ELF-1 (cell line): ENCODE results near the gene RGP1.

ENCODE experiments used
- DNase-seq: peaks from one replicate; pipeline ENCODE4 v3.0.0-alpha.2; 2016; ENCODE audit warnings: low read depth, low spot score

Gene RGP1

DNA sequence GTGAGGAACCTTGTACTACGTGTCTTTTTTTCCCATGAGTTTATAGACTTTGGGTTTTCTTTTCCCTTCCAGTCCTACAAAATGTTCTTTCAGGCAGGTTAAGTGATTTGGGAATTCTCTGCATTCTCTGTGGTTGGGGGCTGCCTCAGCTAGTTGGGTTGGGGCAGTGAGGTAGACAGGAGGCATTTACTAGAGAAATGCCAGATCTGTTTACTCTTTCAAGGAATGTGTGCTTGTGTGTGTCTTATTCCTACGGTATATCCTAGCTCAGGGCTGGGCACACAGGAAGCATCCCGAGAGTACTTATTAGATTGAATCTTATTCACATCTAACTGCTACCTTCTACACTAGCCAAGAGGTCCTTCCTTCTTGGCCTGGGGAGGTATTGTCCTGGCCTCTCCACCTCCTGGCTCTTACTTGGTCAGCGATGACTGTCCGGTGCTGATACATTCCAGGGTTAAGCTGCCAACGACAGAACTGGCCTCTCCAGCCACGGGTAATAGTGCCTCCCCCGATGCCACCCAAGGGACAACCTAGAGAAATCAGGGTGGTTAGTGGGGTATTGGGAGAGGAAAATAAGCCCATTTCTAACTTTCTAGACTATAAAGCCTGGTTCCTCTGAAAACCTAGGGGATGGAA, 5.1 kb upstream of the RGP1 start:
- no peak for DNase-seq

DNA sequence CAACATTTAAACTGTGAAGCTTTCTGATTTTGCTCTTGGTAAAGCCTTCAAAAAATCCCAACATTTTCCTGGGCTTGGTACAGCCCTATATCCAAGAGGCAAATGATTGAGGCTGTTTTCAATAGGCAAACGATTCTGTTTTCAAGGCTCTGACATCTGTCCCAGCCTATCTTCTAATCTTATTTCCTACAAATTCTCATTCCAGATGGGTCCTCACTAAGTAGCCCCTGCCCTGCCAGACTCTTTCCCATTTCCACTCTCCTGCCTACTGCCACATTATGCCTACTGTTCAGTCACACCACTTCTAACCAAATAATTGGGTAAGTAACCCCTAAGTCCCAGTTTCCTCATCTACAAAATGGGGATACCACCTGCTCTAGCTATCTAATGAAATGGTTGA, 3.5 kb upstream of the RGP1 start:
- no peak for DNase-seq

DNA sequence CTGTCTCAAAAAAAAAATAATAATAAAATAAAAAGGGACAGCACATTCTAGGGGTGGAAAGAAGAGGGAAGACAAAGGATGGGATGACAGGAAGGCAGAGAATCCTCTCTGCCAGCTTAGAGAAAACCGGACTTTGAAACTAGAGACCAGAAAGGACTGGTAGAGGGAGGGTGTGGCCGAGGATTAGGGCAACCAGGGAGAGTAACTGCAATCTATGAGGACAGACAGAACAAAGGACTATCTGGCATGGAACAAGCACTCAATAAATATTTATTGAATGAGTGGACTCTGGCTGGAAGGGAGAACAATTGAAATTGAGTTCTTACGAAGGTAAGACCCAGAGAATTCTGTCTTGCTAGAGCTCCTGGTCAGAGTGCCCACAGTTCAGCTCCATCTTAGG, 2.5 kb upstream of the RGP1 start:
- DNase-seq: no peak

DNA sequence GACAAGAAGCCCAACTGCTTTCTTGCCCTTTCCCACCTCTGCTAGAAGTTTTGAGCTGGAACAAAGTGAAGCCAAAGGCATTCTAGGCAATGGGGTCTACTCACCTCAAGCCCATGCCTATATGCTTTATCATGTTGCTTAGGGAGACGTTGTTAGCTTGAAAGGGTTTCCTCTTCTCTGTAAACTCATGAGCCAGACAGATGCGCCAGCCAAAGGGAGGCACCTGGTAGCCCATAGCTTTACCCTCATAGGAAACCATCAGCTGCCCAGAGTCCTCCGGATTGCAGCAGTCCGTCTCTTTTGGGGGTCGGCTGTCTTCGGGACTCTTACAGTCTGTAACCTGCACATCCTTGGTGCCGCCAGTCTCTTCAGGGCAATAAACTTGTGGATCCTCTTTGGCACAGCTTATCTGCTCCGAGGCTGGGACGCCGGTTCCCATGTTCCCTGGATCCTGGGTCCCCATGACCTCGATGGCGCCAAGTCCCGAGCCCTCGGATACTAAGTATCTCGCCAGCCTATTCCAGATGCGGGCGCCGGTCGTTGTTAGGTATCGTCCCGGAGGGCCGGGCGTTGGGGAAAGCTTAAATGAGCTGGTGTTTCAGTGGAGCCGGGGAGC, 737 bp upstream of the RGP1 start:
- DNase-seq: no peak

DNA sequence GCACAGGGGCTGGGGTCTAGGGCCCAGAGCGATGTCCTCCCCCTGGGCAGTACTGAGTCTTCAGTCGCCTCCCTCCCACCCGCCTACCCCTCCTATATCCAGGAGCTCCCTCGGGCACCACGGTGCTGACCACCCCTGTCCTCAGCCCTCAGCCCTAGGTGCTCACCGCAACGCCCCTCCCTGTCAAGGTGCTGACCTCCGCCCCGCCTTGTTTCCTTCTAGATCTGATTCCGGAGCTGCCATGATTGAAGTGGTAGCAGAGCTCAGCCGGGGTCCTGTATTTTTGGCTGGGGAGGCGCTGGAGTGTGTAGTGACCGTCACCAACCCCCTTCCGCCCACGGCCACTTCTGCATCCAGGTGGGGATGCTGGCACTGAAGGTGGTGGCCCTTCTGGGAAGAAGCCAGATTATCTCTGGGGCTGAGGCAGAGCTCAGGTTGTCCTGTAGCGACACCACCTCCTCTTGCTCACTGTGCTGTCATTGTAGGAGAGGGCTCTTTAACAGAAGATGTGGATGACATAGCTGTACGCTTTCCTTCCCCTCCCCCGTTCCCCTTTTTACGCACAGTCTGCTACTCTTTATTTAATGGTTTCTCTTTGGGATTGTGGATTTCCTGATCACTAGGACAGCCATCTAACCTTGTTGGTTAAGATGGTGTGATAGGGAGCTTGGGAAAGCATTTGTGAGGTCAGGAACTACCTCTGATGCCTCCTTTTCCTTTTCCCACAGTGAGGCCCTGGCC, 598 bp downstream of the RGP1 start:
- DNase-seq: no peak

DNA sequence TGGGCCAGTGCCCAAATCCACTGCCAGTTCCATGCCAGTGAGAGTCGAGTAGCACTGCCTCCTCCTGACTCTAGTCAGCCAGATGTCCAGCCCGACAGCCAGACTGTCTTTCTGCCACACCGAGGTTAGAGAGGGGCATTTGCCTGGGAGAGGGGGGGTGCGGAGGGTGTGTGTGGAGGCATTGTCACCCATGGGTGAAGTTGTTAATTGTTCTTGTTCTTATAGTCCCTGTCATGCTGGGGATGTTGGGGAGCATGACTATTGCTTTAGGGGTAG, 1.1 kb downstream of the RGP1 start:
- DNase-seq: no peak

DNA sequence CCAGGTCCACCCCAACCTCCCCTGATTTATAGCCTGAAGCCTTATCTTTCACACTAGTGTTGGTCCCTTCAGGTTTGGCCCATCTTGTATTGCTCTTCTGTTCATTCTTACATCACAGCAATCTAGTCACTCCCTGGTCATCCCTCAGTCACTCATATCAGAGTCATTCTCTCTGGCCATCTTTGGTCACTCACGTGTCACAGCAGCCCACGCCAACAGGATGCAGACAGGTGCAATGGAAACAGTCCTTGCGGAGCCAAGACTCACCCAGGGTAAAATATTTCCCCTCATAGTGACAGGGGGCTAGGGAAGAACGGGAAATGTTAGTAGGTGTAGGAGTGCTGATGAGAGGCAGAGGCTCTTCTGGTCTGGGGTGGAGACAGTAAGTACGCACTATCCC, 4.4 kb downstream of the RGP1 start:
- DNase-seq: no peak

DNA sequence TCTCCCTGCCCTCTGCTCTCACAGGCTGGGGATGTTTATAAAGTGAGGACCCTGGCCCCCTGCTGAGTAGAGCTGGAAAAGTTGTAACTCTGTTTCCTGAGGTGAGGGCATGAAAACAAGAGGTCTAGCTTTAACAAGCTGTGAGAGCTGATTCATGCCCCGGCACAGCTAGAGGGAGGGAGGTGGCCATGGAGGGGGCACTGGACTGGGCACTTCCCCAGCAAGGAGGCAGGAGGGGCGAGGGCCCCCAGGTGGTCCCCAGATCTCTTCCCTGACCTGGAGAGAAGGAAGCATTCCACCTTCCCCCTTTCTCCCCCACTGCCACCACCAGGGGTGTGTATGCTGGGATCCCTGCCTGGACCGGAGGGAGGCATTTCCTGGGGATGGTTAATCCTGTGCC, 5.2 kb downstream of the RGP1 start, which contains the start of gene MSMP:
TSS of gene MSMP (minus strand) at position 13 of the 400 bp plus-strand sequence. CDS start 147 bp downstream, outside the sequence.
- DNase-seq: no peak

DNA sequence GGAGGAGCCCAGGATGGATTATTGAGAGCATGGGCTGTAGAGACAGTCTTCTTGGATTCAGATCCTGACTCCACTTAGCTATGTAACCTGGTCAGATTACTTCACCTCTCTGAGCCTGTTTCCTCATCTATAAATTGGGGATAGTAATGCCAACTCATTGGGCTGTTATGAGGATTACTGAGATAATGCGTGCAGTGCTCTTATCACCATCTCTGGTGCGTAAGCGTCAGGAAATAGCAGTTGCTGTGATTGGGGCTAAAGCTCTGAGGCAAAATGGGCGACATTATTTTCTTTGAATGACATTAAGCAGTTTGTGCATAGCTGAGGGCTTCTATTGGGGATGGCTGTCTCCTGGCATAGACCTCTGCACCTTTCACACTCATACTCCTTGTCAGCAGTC, 6.0 kb downstream of the RGP1 start:
- DNase-seq: no peak

DNA sequence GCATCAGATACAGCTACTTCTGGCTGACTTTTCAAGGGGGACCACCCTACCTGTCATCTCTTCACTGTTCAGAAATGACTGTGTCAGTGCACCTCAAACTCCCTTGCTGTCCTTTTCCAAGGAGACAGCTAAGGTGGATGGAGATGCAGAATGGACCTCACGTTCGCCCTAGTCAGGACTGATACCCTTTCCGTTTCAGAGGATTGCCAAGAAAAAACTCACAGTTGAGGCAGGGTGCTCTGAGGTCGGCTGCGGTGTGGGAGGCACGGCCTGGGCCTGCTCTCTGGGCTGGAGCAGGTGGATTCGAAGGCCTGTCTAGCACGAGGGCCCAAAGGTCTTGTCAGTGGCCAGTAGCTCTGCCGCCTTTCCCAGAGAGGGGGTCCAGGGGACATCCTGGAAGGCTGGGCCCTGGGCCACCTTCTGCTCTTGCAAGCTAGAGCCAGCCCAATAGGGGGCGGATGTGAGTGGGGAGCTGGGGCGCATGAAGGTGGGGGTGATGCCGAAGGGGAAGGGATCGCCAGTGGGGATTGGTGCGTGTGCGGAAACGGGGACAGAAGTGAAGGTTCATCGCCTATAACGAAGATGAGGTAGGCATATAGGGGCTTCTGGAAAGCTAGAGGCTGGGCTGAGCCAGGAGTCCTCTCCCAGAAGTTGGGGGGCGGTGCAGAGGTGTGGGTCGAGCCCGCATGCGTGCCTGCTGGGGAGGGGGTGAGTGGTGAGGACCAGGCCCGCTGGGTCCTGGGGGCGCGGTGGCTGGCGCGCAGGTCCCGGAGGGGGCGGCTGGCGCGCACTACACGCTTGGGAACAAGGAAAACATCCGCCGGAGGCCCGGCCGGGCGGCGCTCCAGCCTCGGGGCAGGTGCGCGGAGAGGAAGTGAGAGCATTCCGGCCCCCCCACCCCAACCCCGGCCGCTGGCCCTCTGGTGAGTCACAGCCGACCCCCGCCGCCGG, 7.5 kb downstream of the RGP1 start:
- DNase-seq: peak; percentile 71

DNA sequence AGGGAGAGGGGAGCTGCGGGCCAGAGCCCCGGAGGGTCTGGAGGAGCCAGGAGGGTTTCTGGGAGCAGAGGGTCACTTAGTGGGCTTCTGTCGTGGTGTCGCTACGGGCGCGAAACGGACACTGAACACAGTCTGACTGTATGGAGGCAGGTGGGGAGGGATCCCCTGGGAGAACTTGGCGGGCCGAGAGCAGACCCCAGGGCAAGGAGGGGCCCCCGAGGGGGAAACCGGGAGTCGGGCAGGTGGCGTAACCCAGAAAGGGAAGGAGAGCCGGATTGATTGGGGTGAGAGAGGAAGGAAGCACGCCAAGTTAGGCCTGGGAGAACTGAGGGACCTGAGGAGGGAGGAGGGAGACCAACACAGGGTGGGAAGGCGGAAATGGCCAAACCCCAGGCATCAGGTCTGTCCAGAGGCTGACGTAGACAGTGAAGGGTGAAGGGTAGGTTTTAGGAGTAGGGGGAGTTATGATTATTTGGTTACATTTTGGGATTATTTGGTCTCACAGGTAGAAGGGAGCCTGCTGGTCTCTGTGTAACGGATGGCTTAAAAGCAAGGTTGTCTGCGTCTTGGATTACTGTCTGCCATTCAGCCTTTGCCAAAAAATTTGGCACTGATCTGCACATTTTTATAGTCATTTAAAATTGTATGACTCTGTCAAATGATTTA, 8.3 kb downstream of the RGP1 start:
- DNase-seq: peak; percentile 63

DNA sequence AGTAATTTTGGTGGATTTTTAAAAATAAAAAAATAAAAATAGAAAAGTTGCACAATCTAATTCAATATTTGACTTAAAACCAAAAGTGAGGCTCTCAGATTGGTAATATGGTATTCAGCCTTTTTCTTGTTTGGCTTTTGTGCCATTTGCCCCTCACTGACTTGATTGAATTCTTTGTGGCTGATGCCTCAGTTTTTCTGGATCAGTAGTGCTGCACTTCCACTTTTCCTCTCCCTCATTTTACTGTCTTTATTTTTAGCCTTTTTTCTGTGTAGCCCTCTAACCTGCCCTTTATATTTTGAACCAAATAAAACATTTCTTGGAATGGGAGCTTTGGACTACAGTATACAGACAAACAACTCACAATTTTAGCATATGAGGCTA, 8.8 kb downstream of the RGP1 start:
- DNase-seq: no peak

DNA sequence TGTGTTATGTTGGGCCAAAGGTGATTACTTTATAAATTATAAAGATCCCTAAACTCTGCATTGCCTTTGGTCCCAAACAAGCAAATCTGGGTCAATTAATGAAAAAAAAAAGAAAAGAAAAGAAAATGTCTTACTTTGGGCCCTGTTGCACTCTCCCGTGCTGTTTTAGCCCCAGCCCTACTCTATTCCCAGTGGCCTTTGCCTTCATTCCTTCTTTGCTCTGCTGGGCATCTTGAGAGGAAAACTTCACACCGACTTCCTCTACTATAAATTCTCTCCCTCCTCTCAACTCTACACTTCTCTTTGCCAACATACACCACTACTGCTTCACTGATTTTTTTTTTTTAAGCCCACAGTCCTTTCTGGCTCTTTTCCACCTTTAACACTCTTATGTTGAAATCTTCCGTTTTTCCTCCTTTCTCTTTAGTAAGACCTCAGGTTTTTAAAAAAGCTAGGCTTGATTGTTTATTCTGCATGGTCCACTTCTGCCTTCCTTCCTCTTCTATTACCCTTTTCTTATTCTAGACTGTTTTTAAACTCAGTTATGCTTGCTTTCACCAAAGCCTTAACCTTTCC, 9.5 kb downstream of the RGP1 start:
- DNase-seq: no peak

DNA sequence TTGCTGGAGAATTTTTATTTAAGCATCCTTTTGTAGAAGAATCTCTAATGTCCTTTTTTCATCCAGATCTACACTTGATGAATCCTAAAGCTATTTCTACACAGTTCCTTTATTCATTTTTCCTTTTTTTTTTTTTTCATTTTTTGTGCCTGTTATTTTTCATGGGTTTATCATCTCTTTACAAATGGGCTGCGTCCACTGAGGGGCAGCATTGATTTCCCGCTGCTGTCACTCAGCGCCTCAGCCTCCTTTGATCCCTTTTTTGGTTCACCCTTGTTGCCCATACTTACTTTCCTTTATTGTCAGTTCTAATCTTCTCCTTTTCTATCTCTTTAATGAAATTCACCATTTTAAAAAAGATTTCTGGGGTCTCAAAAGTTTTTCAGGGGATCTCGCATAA, 10.7 kb downstream of the RGP1 start:
- DNase-seq: no peak

DNA sequence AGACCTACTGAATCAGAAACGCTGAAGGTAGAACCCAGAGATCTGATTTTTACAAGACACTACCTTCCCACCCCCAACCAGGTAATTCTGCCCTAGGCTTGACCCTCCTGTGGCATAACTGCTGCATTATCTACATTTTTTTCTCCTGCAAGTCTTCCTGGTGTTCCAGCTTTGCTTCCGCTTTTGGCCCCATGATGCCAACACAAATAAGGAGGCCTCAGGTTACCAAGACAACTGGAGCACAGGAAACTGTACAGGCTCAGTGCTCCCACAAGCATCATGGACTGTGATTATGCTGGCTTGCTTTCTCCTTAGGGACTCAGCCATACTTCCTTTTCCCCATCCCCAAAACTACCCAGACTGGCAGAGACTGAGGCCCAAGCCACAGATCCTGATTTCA, 11.6 kb downstream of the RGP1 start:
- no peak for DNase-seq

DNA sequence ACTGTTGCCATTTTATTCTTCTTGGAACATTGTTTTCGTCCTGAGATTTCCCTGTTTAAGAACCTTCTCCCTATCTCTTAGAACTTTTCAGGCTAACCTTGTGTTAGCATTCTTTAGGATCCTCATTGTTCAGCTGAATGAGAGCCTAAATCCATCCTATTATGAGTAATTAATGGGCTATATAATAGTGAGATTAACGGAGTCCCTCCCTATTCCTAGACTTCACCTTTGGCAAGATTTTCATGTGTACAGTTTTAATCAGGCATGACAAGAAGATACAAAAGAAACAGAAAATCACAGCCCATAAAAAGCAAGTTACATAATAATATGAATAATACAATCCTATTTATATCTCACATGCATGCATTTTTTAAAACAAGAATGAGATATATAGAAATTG, 14.1 kb downstream of the RGP1 start:
- no peak for DNase-seq

DNA sequence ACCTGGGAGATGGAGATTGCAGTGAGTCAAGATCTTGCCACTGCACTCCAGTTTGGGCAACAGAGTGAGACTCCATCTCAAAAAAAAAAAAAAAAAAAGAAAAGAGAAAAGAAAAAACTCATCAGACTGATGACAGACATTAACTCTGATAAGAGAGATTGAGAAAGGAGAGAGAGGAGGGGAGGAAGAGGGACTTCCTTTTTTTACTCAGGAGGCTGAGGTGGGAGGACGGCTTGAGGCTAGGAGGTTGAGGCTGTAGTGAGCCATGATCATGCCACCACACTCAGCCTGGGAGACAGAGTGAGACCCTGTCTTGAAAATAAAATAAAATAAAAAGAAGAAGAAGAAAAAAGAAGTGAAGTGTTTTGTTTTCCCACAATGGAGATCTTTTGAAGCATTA, 14.7 kb downstream of the RGP1 start:
- DNase-seq: no peak

DNA sequence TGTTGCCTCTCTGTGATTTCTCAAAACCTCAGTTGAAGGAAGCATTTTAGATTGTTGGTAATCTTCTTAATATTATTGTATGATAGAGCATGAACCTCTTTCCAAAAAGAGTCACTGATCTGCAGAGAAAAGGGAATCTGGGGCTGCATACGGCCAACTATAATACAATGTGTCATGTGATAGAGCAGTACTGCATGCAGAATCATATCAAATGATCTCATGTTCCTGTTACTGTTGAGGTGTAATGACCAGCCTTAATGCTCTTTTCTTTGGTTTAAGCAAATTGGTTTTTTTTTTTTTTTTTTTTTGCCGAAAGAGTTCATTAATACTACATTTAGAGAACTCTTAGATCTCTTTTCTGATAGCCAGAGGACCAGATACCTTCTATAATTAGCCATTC, 17.9 kb downstream of the RGP1 start:
- no peak for DNase-seq

DNA sequence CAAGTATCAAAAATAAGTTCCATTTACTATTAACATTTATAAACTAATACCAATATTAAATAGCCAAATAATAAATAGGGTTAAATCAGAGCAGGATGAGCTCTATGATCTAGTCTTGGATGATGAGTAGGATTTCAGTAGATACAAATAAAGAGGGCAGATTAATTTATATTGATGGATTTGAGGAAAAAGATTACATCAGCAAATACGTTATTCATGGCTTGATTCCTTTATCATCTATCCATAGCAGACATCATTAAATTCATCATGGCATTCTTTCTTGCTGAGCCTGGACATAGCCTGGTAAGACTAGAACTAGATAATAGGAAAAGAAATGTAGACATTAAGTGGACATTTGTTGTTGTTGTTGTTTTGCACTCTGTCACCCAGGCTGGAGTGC, 18.4 kb downstream of the RGP1 start:
- no peak for DNase-seq

DNA sequence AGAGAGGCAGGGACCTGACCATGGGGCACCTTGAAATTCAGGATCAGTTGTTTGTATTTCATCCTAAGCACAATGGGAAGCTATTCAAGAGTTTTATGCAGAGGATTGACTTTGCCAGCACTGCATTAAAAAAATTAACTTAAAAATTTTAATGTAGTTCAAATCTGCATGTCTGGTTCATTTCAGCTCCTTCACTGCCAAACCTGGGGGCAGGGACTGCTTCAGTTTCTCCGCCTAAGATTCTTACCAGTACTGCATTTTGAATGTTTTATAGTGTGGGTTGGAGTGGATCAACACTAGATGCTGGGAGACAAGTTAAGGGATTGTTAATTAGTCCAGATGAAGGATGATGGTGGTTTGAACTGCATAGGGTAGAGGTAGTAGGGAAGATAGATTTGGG, 20.7 kb downstream of the RGP1 start:
- DNase-seq: no peak

DNA sequence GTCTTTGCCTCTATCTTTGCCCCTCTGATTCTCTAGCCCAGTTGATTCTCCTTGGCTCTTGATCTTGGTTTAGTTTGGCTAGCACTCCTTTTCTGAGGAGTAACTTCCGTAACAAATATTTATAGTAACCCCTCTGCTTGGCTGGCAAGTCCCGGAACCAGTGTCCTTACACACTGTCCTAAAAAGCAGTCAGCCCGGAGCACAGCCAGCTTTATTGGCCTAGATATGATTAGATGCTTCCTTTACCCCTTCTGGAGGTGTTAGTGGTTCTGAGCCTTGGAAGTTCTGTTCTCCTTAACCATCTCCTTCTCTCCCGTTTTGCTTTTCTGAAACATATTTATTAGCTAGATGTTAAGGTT, 22.0 kb downstream of the RGP1 start:
- DNase-seq: no peak
